ENCODE data around the gene GABRA4.

Gene GABRA4

DNA sequence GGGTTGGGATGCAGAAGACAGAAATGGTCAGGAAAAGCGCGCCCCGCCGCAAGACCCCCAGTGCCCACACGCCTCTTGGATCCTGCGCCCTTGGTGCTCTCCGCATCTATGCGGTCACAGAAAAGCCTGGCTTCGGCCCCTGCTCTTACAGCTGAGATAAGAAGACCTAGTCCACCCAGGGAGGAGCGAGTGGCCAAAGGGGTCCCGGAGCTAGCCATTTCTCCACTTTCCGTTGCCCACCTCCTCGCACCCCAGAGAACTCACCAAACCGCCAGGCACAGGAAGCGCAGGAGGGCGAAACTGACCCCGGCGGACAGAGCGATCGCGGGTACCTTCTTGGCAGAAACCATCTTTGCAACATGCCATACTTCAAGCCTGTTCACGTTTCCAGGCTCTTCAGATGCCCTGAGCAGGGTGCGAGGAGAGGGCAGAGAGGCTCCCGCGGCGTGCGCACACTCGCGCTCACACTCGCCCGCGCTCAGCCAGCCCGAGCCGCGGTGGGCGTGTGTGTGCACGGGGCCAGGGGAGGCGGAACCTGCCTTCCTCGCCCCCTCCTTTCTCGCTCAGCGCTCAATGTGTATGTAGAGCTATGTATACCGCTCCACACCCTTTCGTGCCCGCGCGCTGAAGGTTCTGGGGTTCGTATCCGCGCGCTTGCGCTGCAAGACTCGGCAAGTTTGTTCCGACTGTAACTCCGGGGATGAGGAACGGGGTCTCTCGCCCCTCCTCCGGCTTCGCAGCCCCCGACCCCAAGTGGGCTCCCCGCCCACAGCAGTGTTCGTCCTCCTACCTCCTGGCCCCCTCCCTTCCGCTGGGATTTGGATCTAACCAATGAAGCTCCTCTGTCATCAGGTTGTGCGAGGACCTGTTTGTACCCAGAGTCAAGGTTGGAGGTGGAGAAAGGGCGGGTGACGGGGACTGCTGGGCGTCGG, at the start of gene GABRA4:
Gene GABRA4, minus strand, starts transcription at position 507 of the 932 bp plus-strand sequence. Its CDS starts 157 bp downstream, at position 350.
- DNase-seq = no peak

- no peak for DNase-seq
These were observed 47.4 kb upstream of the GABRA4 start for GRCh38 chr4:47040828-47041227.

GRCh38 chr4:47038263-47038662, 44.9 kb upstream of the GABRA4 start:
- DNase-seq = no peak

GRCh38 chr4:47032405-47033106, 39.2 kb upstream of the GABRA4 start:
- peak; percentile 0 for DNase-seq

GRCh38 chr4:47031751-47032404, 38.5 kb upstream of the GABRA4 start:
- no peak for DNase-seq

DNA sequence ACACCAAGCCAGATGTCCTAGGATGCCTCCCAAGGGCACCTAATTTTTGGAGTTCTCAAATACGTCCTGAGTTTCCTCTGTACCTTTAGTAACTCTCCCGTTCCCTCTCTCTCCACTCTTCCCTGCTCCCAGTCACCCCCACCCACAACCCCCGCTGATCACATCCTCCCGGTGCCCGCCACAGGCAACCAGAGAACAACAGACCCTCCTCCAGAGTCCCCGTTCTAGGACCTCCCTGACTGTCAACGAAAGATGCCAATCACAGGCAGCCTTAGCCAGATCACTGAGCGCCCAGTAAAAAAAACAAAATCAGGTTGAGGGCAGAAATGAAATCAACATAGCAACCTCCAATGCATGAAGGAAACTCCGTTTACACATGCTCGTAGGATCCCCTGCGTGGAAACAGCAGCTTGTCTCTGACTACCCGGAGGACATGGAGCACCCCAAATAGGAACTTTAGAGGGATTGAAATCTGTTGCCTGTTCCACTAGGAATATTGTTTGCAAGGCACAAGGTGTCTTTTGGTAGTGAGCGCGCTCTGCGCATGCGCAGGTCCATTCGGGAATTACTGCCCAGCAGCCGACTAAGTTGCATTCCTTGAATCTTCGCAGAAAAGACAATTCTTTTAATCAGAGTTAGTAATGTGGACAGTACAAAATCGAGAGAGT, 37.8 kb upstream of the GABRA4 start, which contains the start of gene GABRB1:
Gene GABRB1, plus strand, starts transcription at position 557 of the 668 bp plus-strand sequence.
- no peak for DNase-seq

DNA sequence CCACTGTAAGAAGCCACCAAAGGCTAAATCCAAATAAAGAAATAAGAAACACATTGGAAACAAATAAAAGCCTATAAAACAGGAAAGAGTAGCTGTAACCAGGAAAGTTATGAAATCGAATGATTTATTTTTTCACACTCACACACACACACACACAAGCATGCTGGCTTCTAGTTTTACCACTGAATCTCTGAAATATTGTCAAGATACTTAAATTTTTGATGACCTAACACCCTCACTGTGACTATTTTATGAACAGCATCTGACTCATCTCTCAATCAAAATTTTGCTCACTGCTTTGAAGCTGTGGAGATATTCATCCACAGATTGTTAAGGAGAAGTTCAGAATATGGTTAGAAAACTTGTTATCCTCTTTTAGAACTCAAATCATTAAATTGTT, 24.1 kb upstream of the GABRA4 start:
- no peak for DNase-seq

- no peak for DNase-seq
These were observed 23.7 kb upstream of the GABRA4 start for GRCh38 chr4:47017081-47017480.

GRCh38 chr4:47013373-47013772, 20.0 kb upstream of the GABRA4 start:
- DNase-seq = no peak

DNA sequence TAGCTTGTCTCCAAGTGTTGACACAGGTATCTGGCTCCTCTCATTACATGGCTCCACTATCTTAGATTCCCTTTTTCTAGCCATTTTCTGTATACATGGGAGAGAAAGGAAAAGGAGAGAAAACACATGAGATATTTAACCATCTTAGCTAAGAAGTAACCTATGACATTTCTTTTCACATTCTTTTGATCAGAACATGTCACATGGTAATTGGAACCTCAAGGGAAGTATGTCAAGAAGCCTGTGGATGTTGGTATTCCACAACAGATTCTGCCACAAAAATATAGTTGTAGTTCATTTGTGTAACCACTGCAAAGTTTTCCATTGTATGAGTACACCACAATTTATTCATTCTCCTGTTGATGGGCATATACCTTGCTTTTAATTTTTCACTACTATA, 19.3 kb upstream of the GABRA4 start:
- no peak for DNase-seq

- no peak for DNase-seq
These were observed 17.6 kb upstream of the GABRA4 start for GRCh38 chr4:47010912-47011446.

- no peak for DNase-seq
These were observed 17.0 kb upstream of the GABRA4 start for GRCh38 chr4:47010347-47010911.

DNA sequence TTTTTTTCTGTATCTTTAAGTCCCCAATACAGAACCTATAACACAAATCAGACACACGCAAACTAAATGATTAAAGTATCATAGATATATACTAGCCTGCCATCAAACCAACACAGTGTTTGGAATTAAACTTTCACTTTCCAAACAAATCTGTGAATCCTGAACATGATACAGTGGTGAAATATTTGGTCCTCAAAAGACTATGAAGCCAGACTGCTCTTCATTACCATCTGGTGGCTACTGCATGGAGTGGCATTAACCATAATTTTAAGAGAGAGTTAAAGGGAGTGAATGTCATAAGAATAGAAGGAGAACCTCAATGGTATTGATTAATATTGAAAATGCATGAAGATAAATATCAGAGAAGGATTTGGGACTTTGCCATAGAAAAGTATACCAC, 9.2 kb upstream of the GABRA4 start:
- no peak for DNase-seq

GRCh38 chr4:47000406-47000805, 7.0 kb upstream of the GABRA4 start:
- no peak for DNase-seq

DNA sequence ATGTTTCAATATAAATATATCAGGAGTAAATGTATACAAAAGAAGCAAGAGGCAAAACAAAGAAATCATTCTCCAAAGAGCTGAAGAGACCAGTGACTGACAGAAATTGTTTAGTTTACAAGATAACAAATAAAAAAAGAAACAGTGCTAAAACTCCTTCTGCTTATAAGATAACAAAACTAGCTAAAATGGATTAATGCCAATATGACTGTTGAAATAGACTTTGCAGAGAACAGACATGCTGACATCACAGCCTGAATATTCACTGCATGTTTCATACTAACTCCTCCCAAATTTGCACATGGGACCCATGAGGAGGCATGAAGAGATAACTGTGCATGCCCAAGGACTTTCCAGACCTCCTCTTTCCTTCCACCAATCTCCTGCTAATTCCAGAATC, 6.2 kb upstream of the GABRA4 start:
- no peak for DNase-seq

GRCh38 chr4:46994007-46994405, 625 bp upstream of the GABRA4 start:
- no peak for DNase-seq

DNA sequence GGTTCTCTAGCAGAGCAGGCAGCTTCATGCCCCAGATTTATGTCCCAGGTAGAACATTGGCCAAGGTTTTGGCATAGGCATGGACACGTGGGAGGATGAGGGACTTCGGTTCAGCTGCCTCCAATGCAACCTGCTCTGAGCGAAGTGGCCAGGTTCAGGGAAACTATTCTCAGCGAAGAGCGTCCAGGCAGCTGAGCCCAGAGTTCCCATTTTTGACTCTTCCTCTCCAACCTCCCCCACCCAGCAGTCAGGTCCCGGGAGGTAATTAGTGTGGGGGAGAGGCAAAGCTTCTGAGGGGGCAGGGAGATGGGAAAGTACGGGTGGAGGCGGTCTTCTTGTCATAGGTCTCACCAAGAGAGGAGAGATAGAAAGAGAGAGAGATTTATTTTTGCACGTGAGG, 1.0 kb downstream of the GABRA4 start:
- no peak for DNase-seq

- DNase-seq = no peak
These were observed 6.3 kb downstream of the GABRA4 start for GRCh38 chr4:46986922-46987638.

DNA sequence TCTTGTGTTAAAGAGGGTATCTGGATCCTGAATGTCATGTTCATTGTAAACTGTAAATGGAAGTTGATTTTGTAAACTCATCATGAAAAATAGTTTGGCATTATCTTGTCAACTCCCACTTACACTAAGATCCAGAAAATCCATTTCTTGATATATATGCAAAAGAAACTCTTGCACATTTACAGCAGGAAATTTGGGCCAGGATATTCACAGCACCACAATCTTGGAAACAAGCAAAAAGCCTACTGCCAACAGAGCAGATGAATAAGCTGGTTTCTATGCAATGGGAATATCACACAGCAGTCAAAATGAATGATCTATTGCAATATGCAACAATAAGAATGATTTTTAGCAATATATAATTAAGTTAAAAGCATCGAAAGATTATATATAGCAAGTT, 8.6 kb downstream of the GABRA4 start:
- DNase-seq = no peak

GRCh38 chr4:46980851-46981250, 12.5 kb downstream of the GABRA4 start:
- DNase-seq = no peak

GRCh38 chr4:46979726-46980125, 13.7 kb downstream of the GABRA4 start:
- no peak for DNase-seq

- no peak for DNase-seq
These were observed 14.1 kb downstream of the GABRA4 start for GRCh38 chr4:46979283-46979682.
